ENCODE measurements around the gene NOX3.
"Not testable (repeated sequence)": the region's sequence is repeated elsewhere in the genome, so short reads cannot be mapped to it uniquely, and the experiment has no call there.

The NOX3 gene

GRCh38 chr6:155466539-155466938, 10.9 kb upstream of the NOX3 start:
- DNase-seq = no peak

GRCh38 chr6:155461556-155461955, 5.9 kb upstream of the NOX3 start:
- no peak for DNase-seq

- DNase-seq = no peak
Measured at GRCh38 chr6:155454471-155454870, 1.2 kb downstream of the NOX3 start.

DNA sequence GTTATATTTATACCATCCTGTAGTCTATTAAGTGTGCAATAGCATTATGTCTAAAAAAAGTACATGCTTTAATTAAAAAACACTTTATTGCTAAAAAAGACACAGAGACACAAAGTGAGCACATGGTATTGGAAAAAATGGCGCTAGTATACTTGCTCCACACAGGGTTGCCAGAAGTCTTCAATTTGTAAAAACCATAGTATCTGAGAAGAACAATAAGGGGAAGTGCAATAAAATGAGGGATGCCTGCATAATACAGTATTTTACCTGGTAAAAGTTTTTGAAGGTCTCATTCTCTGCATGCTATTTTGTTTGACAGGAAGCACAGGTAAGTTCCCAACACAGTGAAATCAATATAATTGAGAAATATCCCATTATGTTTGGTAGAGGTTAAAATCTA, 1.6 kb downstream of the NOX3 start:
- DNase-seq = no peak

DNA sequence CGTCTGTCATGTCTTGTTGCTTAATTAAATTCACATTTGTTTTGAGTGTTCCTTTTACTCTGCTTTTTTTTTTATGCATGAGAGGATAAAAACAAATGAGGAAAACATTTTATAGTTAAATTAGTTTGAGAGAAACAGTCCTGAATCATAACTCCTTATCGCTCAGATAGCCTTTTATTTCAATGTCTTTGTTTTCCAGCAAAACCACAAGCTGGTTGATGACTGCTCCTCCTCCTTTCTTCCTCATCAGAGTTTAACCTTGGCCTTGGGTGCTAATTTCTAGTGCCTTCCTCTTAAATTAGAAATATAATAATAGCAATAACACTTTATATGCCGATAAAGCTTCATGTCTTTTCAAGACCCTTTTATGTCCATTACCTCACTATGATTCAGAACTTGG, 3.1 kb downstream of the NOX3 start:
- DNase-seq = no peak

GRCh38 chr6:155451530-155451929, 4.1 kb downstream of the NOX3 start:
- not testable (repeated sequence) for DNase-seq

DNA sequence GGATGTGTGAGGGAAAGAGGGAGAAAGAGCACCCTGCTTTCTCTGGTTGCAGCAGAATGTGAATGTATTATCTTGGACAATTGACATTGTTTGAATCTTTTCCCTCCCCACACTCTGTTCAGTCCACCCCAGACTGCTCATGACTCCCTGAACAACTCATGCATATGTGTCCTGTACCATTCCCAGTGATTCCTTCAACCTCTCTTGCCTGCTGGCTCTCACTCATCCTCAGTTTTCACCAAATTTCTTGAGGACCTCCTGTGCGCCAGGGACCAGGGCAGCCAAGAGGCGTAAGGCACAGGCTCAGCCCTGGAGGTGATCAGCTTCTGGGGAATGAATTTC, 5.4 kb downstream of the NOX3 start:
- no peak for DNase-seq

GRCh38 chr6:155449450-155450239, 6.0 kb downstream of the NOX3 start:
- no peak for DNase-seq

- no peak for DNase-seq
Measured at GRCh38 chr6:155448668-155449449, 6.8 kb downstream of the NOX3 start.

GRCh38 chr6:155447949-155448348, 7.7 kb downstream of the NOX3 start:
- DNase-seq = no peak

DNA sequence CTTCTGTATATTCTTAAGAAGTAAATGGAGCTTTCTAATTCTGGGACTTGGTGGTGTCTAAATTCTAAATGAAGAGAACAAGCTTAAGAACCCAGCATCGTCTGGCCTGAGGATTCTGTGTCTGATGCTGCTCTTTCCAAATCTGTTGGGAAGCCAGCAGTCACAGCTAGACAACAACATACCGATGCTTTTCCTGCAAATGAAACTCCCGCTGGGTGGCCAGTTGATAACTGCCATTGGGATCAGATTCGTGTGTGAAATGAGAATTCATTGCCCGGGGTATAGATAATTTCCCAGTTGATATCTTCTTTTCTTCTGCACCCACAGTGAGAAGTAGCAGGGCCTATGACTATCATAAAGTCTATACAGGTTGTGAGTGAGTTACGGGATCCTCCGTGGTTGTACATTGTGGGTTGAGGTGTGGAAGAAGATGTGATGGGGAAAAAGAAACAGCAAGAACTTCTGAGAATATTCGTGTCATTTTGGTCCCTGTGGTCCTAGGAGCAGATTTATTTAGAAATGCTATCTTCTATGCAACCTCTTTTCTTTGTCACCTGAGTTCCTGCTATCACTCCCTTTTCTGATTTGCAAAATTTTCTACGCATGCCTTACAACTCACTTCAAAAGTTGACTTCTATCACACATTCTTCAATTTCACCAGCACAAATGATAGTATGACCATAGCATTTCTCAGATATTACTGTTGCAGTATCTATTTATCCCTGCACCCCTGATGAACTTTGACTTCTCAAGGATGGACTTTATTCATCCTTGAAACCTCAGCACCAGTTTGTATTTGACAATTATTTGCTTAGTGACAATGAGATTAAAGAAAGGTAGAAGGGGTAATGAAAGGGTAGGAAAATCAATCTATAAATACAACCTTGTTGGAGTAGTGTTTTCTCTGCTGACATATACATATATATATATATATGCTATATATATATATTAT, 10.4 kb downstream of the NOX3 start:
- DNase-seq = no peak

GRCh38 chr6:155444120-155444917, 11.3 kb downstream of the NOX3 start:
- DNase-seq = no peak

GRCh38 chr6:155443168-155443567, 12.5 kb downstream of the NOX3 start:
- no peak for DNase-seq

DNA sequence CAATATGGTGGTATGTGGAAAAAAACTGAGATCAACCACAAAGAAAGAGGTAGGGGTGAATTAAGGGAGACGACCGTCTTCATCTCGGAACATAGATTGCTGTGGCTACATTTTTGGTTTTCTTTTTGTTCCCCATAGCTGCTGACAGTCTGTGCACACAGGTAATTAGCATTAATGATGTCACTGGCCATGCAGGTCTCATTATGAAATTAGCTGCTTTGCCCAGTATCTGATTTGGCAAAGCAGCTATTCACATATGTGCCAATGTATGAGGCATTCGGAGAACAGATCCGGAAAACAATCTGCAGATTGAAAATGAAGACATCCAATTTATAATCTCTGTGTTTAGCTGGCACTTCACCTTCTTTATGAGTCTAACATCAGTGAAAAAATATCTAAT, 13.1 kb downstream of the NOX3 start:
- DNase-seq = no peak

DNA sequence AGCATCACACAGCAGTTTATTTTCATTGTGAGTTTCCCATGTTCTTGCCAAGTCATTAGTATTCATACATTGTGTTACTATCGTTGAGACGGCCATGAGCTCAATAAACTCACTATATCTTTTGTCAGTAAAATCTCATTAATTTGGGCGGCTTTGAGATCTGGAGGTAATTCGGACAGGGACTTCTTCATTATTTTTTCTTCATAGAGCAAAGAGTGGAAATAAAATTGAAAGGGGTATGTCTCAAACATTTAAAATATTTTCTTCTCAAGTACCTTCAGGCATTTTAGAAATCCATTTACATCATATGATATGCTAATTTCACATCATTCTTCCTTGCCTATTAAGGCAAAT, 14.6 kb downstream of the NOX3 start:
- DNase-seq = no peak

DNA sequence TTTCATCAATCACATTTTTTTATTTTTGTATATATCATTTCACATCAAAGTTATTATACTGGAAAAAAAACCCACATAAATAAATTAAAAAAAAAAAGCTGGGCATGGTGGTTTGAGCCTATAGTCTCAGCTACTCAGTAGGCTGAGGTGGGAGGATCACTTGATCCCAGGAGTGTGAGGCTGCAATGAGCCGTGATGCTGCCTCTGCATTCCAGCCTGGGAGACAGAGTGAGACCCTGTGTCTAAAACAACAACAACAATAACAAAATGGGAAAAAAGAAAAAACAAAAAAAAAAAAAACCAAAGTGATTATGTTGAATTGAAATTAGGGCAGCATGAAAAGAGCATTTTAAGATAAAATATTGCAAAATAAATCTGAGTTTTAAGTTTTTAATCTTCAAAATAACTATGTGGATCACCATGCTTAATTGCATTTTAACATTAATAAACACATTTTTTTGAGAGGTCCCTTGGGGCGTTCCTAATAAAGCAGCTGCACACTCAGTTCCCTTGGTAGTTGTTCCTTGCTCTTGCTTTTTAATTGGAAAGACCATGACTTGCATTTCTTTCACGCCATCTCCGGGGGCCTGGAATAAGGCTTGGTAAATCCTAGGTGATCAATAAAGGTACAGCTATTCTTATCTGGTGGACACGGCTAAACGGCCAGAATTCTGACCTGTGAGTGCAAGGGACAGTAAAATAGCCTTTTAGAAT, 15.1 kb downstream of the NOX3 start:
- DNase-seq = no peak

- DNase-seq = no peak
Measured at GRCh38 chr6:155439376-155439775, 16.3 kb downstream of the NOX3 start.

DNA sequence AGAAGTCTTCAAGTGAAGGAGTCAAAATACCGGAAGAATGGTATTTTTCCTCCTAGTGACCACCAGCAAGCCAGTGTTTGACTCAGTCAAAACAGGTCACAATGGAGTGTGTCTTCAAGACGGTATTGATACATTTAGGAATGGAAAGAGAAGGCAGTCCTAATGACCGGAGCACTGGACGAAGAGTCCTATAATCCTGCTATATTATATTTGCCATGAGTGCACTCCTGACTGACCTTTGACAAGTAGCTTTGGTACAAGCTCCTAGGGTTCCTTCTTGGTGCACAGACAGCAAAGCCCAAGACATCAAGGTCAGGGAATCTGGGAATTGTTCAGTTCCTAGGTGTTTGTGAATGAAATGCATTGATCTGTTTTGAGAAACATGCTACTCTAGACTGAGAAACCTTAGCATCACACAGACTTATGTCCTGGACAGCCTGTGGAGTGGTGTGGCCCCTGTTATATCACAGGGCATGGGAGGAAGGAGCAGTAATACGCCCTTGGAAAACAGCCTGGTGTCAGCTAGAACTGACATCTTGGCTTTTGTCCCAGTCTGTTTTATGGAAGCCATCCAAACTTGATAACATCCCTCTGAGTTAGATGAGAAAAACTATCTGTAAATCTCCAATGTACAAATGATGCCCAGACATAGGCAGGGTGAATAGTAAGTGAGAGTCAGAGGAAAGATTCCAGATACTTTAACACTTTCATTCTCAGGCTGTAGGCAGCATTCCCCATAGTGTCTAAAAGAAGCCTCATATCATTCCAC, 18.5 kb downstream of the NOX3 start:
- DNase-seq = no peak

GRCh38 chr6:155434829-155435423, 20.7 kb downstream of the NOX3 start:
- DNase-seq = no peak

DNA sequence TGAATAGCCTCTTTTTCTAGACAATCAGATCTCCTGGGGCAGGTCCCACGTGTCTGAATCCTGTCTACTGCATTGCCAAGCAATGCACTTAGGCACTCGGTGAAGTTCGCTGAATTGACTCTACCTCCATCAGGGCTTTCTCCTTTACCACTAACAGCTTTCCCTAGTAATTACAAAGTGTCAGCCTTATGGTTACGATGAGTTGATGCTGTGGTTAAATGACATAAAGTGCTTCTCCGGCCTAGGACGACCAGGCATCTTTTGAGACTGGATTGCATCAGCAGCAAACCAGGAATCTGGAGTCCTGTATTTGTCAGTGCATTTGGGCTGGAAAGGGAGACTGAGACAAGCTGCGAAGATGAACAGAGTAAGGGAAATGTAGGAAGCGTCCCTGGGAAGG, 21.5 kb downstream of the NOX3 start:
- no peak for DNase-seq

DNA sequence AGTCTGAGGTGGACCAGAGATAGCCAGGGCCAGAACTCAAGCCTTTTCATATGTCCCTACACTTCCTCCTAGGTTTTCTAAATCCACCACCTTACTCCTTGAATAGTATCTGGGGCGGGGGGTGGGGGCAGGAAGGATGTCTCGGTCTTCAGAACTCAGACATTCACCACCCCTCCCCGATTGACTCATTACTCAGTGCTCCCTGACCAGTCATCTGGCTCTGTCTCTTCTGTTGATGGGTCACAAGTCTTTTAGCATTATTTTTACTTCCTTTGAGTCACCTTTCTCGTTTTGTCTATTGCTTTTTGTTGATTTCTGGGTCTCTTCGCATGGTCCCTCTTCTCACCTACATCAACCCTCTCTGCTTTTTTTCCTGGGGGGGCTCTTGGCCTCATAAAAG, 23.3 kb downstream of the NOX3 start:
- no peak for DNase-seq

Measured in activated gamma-delta T cell (primary cell).